Transverse colon (tissue), 4 donors: ENCODE results near the gene VPS13D.

Source experiments
- CTCF ChIP-seq, 5 experiments: fragments of 200-600 bp in 3 of 5; fragments of 450-650 bp in 2 of 5; sonication (generic) in 3 of 5; IDR thresholded peaks; 1 replicate in 2 of 5; 2 replicates in 3 of 5; pipeline ENCODE4 v1.5.1; 2016 to 2017; ENCODE audit warnings: antibody characterized with exemption in 5 of 5, inconsistent platforms in 3 of 5, mild to moderate bottlenecking in 2 of 5, moderate library complexity in 1 of 5
- EP300 ChIP-seq: sonication (generic); formaldehyde crosslinking; IDR thresholded peaks from one replicate; pipeline ENCODE4 v1.6.1; 2017; ENCODE audit warnings: antibody characterized with exemption, low read depth
- POLR2A ChIP-seq: fragments of 450-650 bp; IDR thresholded peaks from one replicate; pipeline ENCODE4 v1.6.1; 2016; ENCODE audit warnings: antibody characterized with exemption, mild to moderate bottlenecking, moderate library complexity
- POLR2AphosphoS5 ChIP-seq, 3 donors: sonication (generic); formaldehyde crosslinking; IDR thresholded peaks; one replicate each; pipeline ENCODE4 v1.6.1; 2016; ENCODE audit warnings: antibody characterized with exemption in 3 of 3

- TF ChIP-seq CTCF (IDR thresholded peaks at IDR 0.05) (no peak), POLR2A (no peak), POLR2AphosphoS5 (IDR thresholded peaks at IDR 0.05) (no peak), EP300 (no peak)
These were observed 54.7 kb downstream of the VPS13D start for GRCh38 chr1:12284486-12284885.
